Measurements from ENCODE around the gene KCNH4.

- TF ChIP-seq CTCF (conservative IDR thresholded peaks at IDR 0.05) = no peak
- no peak for TF ChIP-seq ZFX (IDR thresholded peaks at IDR 0.05)
Observed at GRCh38 chr17:42109086-42109485, 71.9 kb downstream of the KCNH4 start.

Data from C4-2B (cell line).